Mucosa of gallbladder (tissue), 1 donor: ENCODE data around the gene ZNF552. TPM values are rescaled to one million over a fixed set of nuclear protein-coding genes. Genes with fewer than 3 reads are reported as not detected.
A peak's percentile ranks its signal among the peaks of the same experiment; 100 is the strongest.

Experiments used
- DNase-seq: peaks from one replicate; pipeline ENCODE4 v3.0.0-alpha.2; 2020; ENCODE audit warnings: low spot score
- total RNA-seq: library from RNA; stranded (reverse); gene quantifications from one replicate; pipeline ENCODE4 v1.2.1, GENCODE V29; 2021
- donor health status: DM: no; HTN: no; CAD: no.

The ZNF552 gene
- total RNA-seq, 1 donor from 2014 or later = 47.0 TPM

GRCh38 chr19:57776764-57777296, 37.9 kb downstream of the ZNF552 start:
- no peak for DNase-seq

GRCh38 chr19:57773488-57773887, 41.2 kb downstream of the ZNF552 start:
- DNase-seq = no peak

GRCh38 chr19:57771417-57771816, 43.3 kb downstream of the ZNF552 start:
- DNase-seq = no peak

DNA sequence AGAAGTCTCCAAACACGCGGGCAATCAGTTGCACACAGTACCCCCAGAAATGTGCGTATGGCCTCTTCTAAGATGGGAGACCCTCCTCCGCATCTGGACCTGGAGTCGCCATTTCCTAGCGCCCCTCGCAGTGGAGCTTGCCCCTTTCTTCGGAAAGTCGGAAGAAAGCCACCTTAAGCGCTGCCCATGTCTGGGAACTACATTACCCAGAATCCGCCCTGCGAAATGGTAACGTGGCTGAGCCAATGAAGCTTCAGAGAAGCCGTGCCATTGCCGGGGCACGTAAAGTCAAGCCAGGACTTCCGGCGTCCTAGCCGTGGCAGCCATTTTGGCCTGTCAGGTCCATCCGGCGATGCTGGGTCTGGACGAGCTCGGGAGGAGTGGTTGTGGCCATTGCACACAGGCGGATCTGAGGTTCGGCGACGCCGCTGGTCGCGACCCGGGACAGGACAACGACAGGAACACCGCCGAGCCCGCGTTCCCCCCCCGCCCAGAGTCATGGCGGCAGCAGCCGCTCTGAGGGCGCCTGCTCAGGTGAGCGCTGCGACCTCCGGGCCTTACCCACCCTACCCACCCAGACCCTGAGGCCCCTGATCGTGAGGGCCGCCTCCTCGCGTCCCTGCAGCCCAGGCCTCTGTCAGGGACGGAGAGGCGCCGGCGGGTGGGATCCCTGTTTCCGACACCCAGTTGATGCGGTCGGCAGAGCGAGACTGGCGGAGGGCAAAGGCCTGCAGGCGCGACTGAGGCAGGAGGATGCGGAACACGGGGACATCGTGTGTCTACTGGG, 45.2 kb downstream of the ZNF552 start, which contains the start of gene ZNF586:
Gene ZNF586 (plus strand): TSS at position 332 of the 787 bp plus-strand sequence. CDS start 167 bp downstream, at position 499.
- DNase-seq = peak; percentile 91

DNA sequence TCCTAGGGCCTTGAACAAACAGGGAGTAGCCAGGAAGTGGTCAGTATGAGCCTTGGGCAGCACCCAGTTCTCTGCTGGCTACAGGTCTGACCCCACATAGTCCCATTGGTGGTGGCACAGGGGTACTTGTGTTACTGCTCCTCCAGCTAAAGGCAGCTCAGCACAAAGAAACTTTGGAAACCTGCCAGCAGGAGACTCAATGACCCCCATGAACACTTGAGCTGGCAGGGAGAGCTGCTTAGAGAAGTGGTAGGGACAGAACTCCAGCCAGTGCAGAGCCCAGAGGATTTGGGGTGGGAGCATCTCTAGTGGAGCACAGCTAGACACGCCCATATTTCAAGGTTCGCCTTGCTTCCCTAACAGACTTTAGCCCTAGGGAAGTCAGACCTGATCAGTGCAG, 55.6 kb downstream of the ZNF552 start:
- DNase-seq = no peak

DNA sequence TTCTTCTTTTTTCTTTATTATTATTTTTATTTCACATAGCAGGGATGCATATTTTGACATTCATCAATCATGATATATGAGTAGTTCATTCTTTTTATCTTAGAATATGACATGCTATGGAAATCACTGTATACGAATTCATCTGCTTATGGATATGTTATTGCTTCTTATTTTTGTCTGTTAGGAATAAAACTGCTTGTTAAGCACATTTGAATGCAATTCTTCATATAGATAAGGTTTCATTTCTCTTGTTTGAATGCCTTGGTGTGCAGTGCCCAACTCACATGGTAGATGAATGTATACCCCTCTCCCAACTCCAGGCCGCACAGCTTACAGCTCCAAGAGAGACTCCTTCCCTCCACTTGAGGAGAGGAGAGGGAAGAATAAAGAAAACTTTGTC, 56.8 kb downstream of the ZNF552 start:
- DNase-seq = no peak

Other genes with a start within 250 kb of the ZNF552 start
- 7.1 TPM for gene ZNF416, start 236.0 kb downstream of the ZNF552 start, total RNA-seq
- gene ZIK1, start 230.8 kb downstream of the ZNF552 start, total RNA-seq = 7.6 TPM
- gene ZNF530, start 215.0 kb downstream of the ZNF552 start, total RNA-seq = 5.1 TPM
- 19.0 TPM for gene ZNF134, start 200.7 kb downstream of the ZNF552 start, total RNA-seq
- gene ZNF211, start 181.7 kb downstream of the ZNF552 start, total RNA-seq = 19.6 TPM
- gene ZSCAN4, start 146.0 kb downstream of the ZNF552 start, total RNA-seq = not detected
- 5.3 TPM for gene ZNF551, start 132.9 kb downstream of the ZNF552 start, total RNA-seq
- 11.7 TPM for gene ZNF154, start 105.7 kb downstream of the ZNF552 start, total RNA-seq
- gene ZNF671, start 87.3 kb downstream of the ZNF552 start, total RNA-seq = 14.9 TPM
- 21.6 TPM for gene ZNF776, start 68.1 kb downstream of the ZNF552 start, total RNA-seq
- gene ZNF586, start 45.2 kb downstream of the ZNF552 start, total RNA-seq = 20.2 TPM
- 15.9 TPM for gene ZNF587B, start 15.4 kb upstream of the ZNF552 start, total RNA-seq
- 60.0 TPM for gene ZNF587, start 34.9 kb upstream of the ZNF552 start, total RNA-seq
- gene ZNF814, start 74.1 kb upstream of the ZNF552 start, total RNA-seq = 23.6 TPM
- 31.0 TPM for gene ZNF417, start 101.7 kb upstream of the ZNF552 start, total RNA-seq
- gene ZNF418, start 120.5 kb upstream of the ZNF552 start, total RNA-seq = 14.1 TPM
- gene ZNF256, start 132.8 kb upstream of the ZNF552 start, total RNA-seq = 5.7 TPM
- gene C19orf18, start 159.6 kb upstream of the ZNF552 start, total RNA-seq = 0.60 TPM
- 23.3 TPM for gene ZNF606, start 187.9 kb upstream of the ZNF552 start, total RNA-seq
- 1.3 TPM for gene ZSCAN1, start 219.1 kb upstream of the ZNF552 start, total RNA-seq
- 11.1 TPM for gene ZNF135, start 244.4 kb upstream of the ZNF552 start, total RNA-seq